Fibroblast of villous mesenchyme (primary cell): ENCODE results near the gene ADAMTS4. TPM values are rescaled to one million over a fixed set of nuclear protein-coding genes. Genes with fewer than 3 reads are reported as not detected.

Experiments
- DNase-seq: peaks from one replicate; pipeline ENCODE4 v3.0.0-alpha.2; 2010; ENCODE audit warnings: low read depth
- H3K4me3 ChIP-seq: 2 replicates; pipeline ENCODE4 v1.5.1; 2011; ENCODE audit warnings: low read depth, mild to moderate bottlenecking, low read length
- CTCF ChIP-seq: IDR thresholded peaks from 2 replicates; pipeline ENCODE4 v1.5.1; 2012; ENCODE audit warnings: low read depth, mild to moderate bottlenecking, low read length; ENCODE audit not compliant: insufficient read depth
- total RNA-seq: library from RNA; depleted of rRNA; stranded (reverse); fragments of >200 nt; gene quantifications from 2 replicates; pipeline ENCODE4 v1.2.3, GENCODE V29; 2012

The ADAMTS4 gene
- total RNA-seq, 1 donor: 8.2 TPM

GRCh38 chr1:161177112-161177935 is 21.5 kb downstream of the ADAMTS4 start, which contains the start of gene B4GALT3:
Gene B4GALT3 (minus strand): TSS chr1:161177507. CDS start chr1:161176060, 1,447 bp downstream.
- H3K4me3 ChIP-seq: peak within 1 kb of the TSS; percentile 97
- peak; percentile 78 for DNase-seq
- no peak for TF ChIP-seq CTCF

GRCh38 chr1:161176468-161177111 is 22.3 kb downstream of the ADAMTS4 start:
- TF ChIP-seq CTCF: no peak
- peak overlapping the region; percentile 97 for H3K4me3 ChIP-seq
- DNase-seq: no peak

- DNase-seq: no peak
- TF ChIP-seq CTCF: no peak
Observed at GRCh38 chr1:161175771-161176453, 22.9 kb downstream of the ADAMTS4 start.

DNA sequence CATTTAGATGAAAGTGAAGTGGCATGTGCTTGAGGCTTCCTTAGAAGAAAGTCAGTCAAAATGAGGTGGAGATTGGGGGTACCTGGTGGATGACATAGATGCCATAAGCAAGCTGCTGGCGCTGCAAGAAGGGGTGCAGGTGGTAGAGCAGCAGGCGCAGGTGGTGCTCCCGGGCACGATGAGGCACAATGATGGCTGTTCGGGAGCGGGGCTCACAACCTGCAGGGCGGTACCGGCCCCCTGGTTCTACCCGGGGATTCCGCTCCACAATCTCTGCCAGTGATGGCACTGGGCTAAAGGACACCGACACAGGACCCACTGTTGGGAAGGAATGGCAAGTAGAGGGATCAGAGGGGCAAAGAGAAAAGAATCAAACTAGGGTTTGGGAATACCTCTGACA is 23.9 kb downstream of the ADAMTS4 start:
- no peak overlapping the region for H3K4me3 ChIP-seq
- no peak for TF ChIP-seq CTCF
- no peak for DNase-seq

More at GRCh38 chr1:161175771-161176453, 22.9 kb downstream of the ADAMTS4 start:
- H3K4me3 ChIP-seq: peak overlapping the region; percentile 97

GRCh38 chr1:161173711-161174110 is 25.1 kb downstream of the ADAMTS4 start:
- no peak for DNase-seq
- TF ChIP-seq CTCF: no peak
- H3K4me3 ChIP-seq: no peak overlapping the region

GRCh38 chr1:161172776-161173376 is 26.0 kb downstream of the ADAMTS4 start:
- no peak for TF ChIP-seq CTCF
- peak; percentile 94 for DNase-seq
- H3K4me3 ChIP-seq: no peak overlapping the region
